ENCODE data around the gene SDHAF4.

Gene SDHAF4

GRCh38 chr6:70586114-70586513, 19.4 kb downstream of the SDHAF4 start:
- no peaks in the 10 kb centered on the region for H3K9me3 ChIP-seq (ENCODE audit: control extremely low read depth in 1 of 5, control insufficient read depth in 4 of 5, insufficient read depth in 2 of 5, low read depth in 1 of 5, low read length in 4 of 5)
- H3K36me3 ChIP-seq (ENCODE audit: control insufficient read depth in 4 of 4, insufficient read depth in 4 of 4, low read length in 3 of 4): peaks cover 2 to 40% (median 29%) of the 10 kb centered on the region in 4 experiments
- no CpG with 5 or more reads among the region's 1 CpG for WGBS (ENCODE audit: insufficient coverage)
- no peak for DNase-seq
- H3K27me3 ChIP-seq (replicated peaks in 2 of 5; ENCODE audit: control insufficient read depth in 4 of 5, insufficient read depth in 5 of 5, low read length in 4 of 5): no peaks in the 10 kb centered on the region
- CTCF ChIA-PET: interaction anchor here (1.0 kb wide), 1 partner anchor 50 kb away, joined by 4 read pairs; no protein-coding TSS in a partner anchor
- POLR2A ChIA-PET: no interaction called here
- no peaks in the 10 kb centered on the region for H3K4me1 ChIP-seq (ENCODE audit: control extremely low read depth in 1 of 4, control insufficient read depth in 4 of 4, insufficient read depth in 4 of 4, low read length in 3 of 4)
- no peak overlapping the region for H3K27ac ChIP-seq (ENCODE audit: insufficient read depth in 1 of 2, low read depth in 1 of 2, low read length in 2 of 2, poor library complexity in 1 of 2, severe bottlenecking in 2 of 2)
- no peak overlapping the region for H3K4me3 ChIP-seq (ENCODE audit: control insufficient read depth in 1 of 7, extremely low read depth in 1 of 7, insufficient read depth in 4 of 7, low read depth in 2 of 7, low read length in 6 of 7)

DNA sequence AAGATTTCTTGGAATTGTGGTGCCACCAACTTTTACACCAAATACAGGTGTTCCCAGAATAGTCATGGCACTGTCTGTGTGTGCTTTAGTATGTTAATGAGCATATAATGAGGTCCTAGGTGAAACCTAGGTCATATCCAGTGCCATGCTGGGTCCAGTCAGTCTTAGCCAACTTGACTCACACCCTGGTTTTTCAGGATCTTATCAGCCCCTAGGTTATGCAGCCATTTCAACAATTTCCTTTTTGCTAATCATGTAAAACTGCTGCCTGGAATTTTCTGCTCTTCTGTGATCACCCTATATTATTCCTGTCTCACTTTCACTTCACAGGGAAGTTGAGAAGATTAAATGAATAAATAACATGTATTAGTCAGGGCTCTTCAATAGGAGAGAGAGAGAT, 23.7 kb downstream of the SDHAF4 start:
- no peaks in the 10 kb centered on the region for H3K27me3 ChIP-seq (replicated peaks in 2 of 5; ENCODE audit: control insufficient read depth in 4 of 5, insufficient read depth in 5 of 5, low read length in 4 of 5)
- H3K27ac ChIP-seq (ENCODE audit: insufficient read depth in 1 of 2, low read depth in 1 of 2, low read length in 2 of 2, poor library complexity in 1 of 2, severe bottlenecking in 2 of 2): no peak overlapping the region
- no peaks in the 10 kb centered on the region for H3K4me1 ChIP-seq (ENCODE audit: control extremely low read depth in 1 of 4, control insufficient read depth in 4 of 4, insufficient read depth in 4 of 4, low read length in 3 of 4)
- DNase-seq: no peak
- H3K36me3 ChIP-seq (ENCODE audit: control insufficient read depth in 4 of 4, insufficient read depth in 4 of 4, low read length in 3 of 4): peaks cover 2 to 17% (median 12%) of the 10 kb centered on the region in 4 experiments
- peaks cover 0 to 4% (median 0%) of the 10 kb centered on the region in 5 experiments for H3K9me3 ChIP-seq (ENCODE audit: control extremely low read depth in 1 of 5, control insufficient read depth in 4 of 5, insufficient read depth in 2 of 5, low read depth in 1 of 5, low read length in 4 of 5)
- H3K4me3 ChIP-seq (ENCODE audit: control insufficient read depth in 1 of 7, extremely low read depth in 1 of 7, insufficient read depth in 4 of 7, low read depth in 2 of 7, low read length in 6 of 7): no peak overlapping the region
- ChIA-PET CTCF (no interaction called here), POLR2A (no interaction called here)

- Histone ChIP-seq H3K9me3 (ENCODE audit: control extremely low read depth in 1 of 5, control insufficient read depth in 4 of 5, insufficient read depth in 2 of 5, low read depth in 1 of 5, low read length in 4 of 5) (peaks cover 0 to 4% (median 0%) of the 10 kb centered on the region in 5 experiments), H3K4me1 (ENCODE audit: control extremely low read depth in 1 of 4, control insufficient read depth in 4 of 4, insufficient read depth in 4 of 4, low read length in 3 of 4) (no peaks in the 10 kb centered on the region), H3K36me3 (ENCODE audit: control insufficient read depth in 4 of 4, insufficient read depth in 4 of 4, low read length in 3 of 4) (peaks cover 2 to 15% (median 4%) of the 10 kb centered on the region in 4 experiments), H3K4me3 (ENCODE audit: control insufficient read depth in 1 of 7, extremely low read depth in 1 of 7, insufficient read depth in 4 of 7, low read depth in 2 of 7, low read length in 6 of 7) (no peak overlapping the region), H3K27ac (ENCODE audit: insufficient read depth in 1 of 2, low read depth in 1 of 2, low read length in 2 of 2, poor library complexity in 1 of 2, severe bottlenecking in 2 of 2) (no peak overlapping the region), H3K27me3 (replicated peaks in 2 of 5; ENCODE audit: control insufficient read depth in 4 of 5, insufficient read depth in 5 of 5, low read length in 4 of 5) (no peaks in the 10 kb centered on the region)
- CTCF ChIA-PET: no interaction called here
- WGBS (ENCODE audit: insufficient coverage): 80% methylated on average over 5 of the region's 5 CpGs
- DNase-seq: no peak
- POLR2A ChIA-PET: no interaction called here
Observed at GRCh38 chr6:70592391-70593117, 25.8 kb downstream of the SDHAF4 start.

- no peak for DNase-seq
- peaks cover 0 to 4% (median 0%) of the 10 kb centered on the region in 5 experiments for H3K9me3 ChIP-seq (ENCODE audit: control extremely low read depth in 1 of 5, control insufficient read depth in 4 of 5, insufficient read depth in 2 of 5, low read depth in 1 of 5, low read length in 4 of 5)
- 100% methylated on average over 3 of the region's 3 CpGs for WGBS (ENCODE audit: insufficient coverage)
- H3K27me3 ChIP-seq (replicated peaks in 2 of 5; ENCODE audit: control insufficient read depth in 4 of 5, insufficient read depth in 5 of 5, low read length in 4 of 5): no peaks in the 10 kb centered on the region
- ChIA-PET CTCF (no interaction called here), POLR2A (no interaction called here)
- no peak overlapping the region for H3K27ac ChIP-seq (ENCODE audit: insufficient read depth in 1 of 2, low read depth in 1 of 2, low read length in 2 of 2, poor library complexity in 1 of 2, severe bottlenecking in 2 of 2)
- peaks cover 2 to 15% (median 4%) of the 10 kb centered on the region in 4 experiments for H3K36me3 ChIP-seq (ENCODE audit: control insufficient read depth in 4 of 4, insufficient read depth in 4 of 4, low read length in 3 of 4)
- no peaks in the 10 kb centered on the region for H3K4me1 ChIP-seq (ENCODE audit: control extremely low read depth in 1 of 4, control insufficient read depth in 4 of 4, insufficient read depth in 4 of 4, low read length in 3 of 4)
- no peak overlapping the region for H3K4me3 ChIP-seq (ENCODE audit: control insufficient read depth in 1 of 7, extremely low read depth in 1 of 7, insufficient read depth in 4 of 7, low read depth in 2 of 7, low read length in 6 of 7)
Observed at GRCh38 chr6:70593118-70593486, 26.4 kb downstream of the SDHAF4 start.

GRCh38 chr6:70599187-70599586, 32.5 kb downstream of the SDHAF4 start:
- Histone ChIP-seq H3K9me3 (ENCODE audit: control extremely low read depth in 1 of 5, control insufficient read depth in 4 of 5, insufficient read depth in 2 of 5, low read depth in 1 of 5, low read length in 4 of 5) (peaks cover 0 to 6% (median 0%) of the 10 kb centered on the region in 5 experiments), H3K27ac (ENCODE audit: insufficient read depth in 1 of 2, low read depth in 1 of 2, low read length in 2 of 2, poor library complexity in 1 of 2, severe bottlenecking in 2 of 2) (no peak overlapping the region), H3K4me1 (ENCODE audit: control extremely low read depth in 1 of 4, control insufficient read depth in 4 of 4, insufficient read depth in 4 of 4, low read length in 3 of 4) (no peaks in the 10 kb centered on the region), H3K36me3 (ENCODE audit: control insufficient read depth in 4 of 4, insufficient read depth in 4 of 4, low read length in 3 of 4) (peaks cover 0 to 2% (median 0%) of the 10 kb centered on the region in 4 experiments), H3K27me3 (replicated peaks in 2 of 5; ENCODE audit: control insufficient read depth in 4 of 5, insufficient read depth in 5 of 5, low read length in 4 of 5) (no peaks in the 10 kb centered on the region), H3K4me3 (ENCODE audit: control insufficient read depth in 1 of 7, extremely low read depth in 1 of 7, insufficient read depth in 4 of 7, low read depth in 2 of 7, low read length in 6 of 7) (no peak overlapping the region)
- ChIA-PET POLR2A (no interaction called here), CTCF (interaction anchor here (1.0 kb wide), 1 partner anchor 12 kb away, joined by 3 read pairs; no protein-coding TSS in a partner anchor)
- WGBS (ENCODE audit: insufficient coverage): 93% methylated on average over 3 of the region's 4 CpGs
- DNase-seq: no peak

GRCh38 chr6:70601014-70601413, 34.3 kb downstream of the SDHAF4 start:
- Histone ChIP-seq H3K36me3 (ENCODE audit: control insufficient read depth in 4 of 4, insufficient read depth in 4 of 4, low read length in 3 of 4) (no peaks in the 10 kb centered on the region), H3K4me3 (ENCODE audit: control insufficient read depth in 1 of 7, extremely low read depth in 1 of 7, insufficient read depth in 4 of 7, low read depth in 2 of 7, low read length in 6 of 7) (no peak overlapping the region), H3K9me3 (ENCODE audit: control extremely low read depth in 1 of 5, control insufficient read depth in 4 of 5, insufficient read depth in 2 of 5, low read depth in 1 of 5, low read length in 4 of 5) (peaks cover 0 to 6% (median 2%) of the 10 kb centered on the region in 5 experiments), H3K4me1 (ENCODE audit: control extremely low read depth in 1 of 4, control insufficient read depth in 4 of 4, insufficient read depth in 4 of 4, low read length in 3 of 4) (no peaks in the 10 kb centered on the region), H3K27ac (ENCODE audit: insufficient read depth in 1 of 2, low read depth in 1 of 2, low read length in 2 of 2, poor library complexity in 1 of 2, severe bottlenecking in 2 of 2) (no peak overlapping the region), H3K27me3 (replicated peaks in 2 of 5; ENCODE audit: control insufficient read depth in 4 of 5, insufficient read depth in 5 of 5, low read length in 4 of 5) (no peaks in the 10 kb centered on the region)
- 100% methylated on average over 1 of the region's 3 CpGs for WGBS (ENCODE audit: insufficient coverage)
- DNase-seq: no peak
- ChIA-PET POLR2A (no interaction called here), CTCF (no interaction called here)

GRCh38 chr6:70604254-70604653, 37.5 kb downstream of the SDHAF4 start:
- no peak for DNase-seq
- Histone ChIP-seq H3K27me3 (replicated peaks in 2 of 5; ENCODE audit: control insufficient read depth in 4 of 5, insufficient read depth in 5 of 5, low read length in 4 of 5) (no peaks in the 10 kb centered on the region), H3K9me3 (ENCODE audit: control extremely low read depth in 1 of 5, control insufficient read depth in 4 of 5, insufficient read depth in 2 of 5, low read depth in 1 of 5, low read length in 4 of 5) (peaks cover 0 to 6% (median 2%) of the 10 kb centered on the region in 5 experiments), H3K4me1 (ENCODE audit: control extremely low read depth in 1 of 4, control insufficient read depth in 4 of 4, insufficient read depth in 4 of 4, low read length in 3 of 4) (no peaks in the 10 kb centered on the region), H3K4me3 (ENCODE audit: control insufficient read depth in 1 of 7, extremely low read depth in 1 of 7, insufficient read depth in 4 of 7, low read depth in 2 of 7, low read length in 6 of 7) (no peak overlapping the region), H3K27ac (ENCODE audit: insufficient read depth in 1 of 2, low read depth in 1 of 2, low read length in 2 of 2, poor library complexity in 1 of 2, severe bottlenecking in 2 of 2) (no peak overlapping the region), H3K36me3 (ENCODE audit: control insufficient read depth in 4 of 4, insufficient read depth in 4 of 4, low read length in 3 of 4) (no peaks in the 10 kb centered on the region)
- WGBS (ENCODE audit: insufficient coverage): 100% methylated on average over 4 of the region's 6 CpGs
- ChIA-PET CTCF (no interaction called here), POLR2A (no interaction called here)

Measured in common myeloid progenitor, CD34-positive (primary cell).